ENCODE data around the gene SCUBE3.

SCUBE3 gene

GRCh38 chr6:35181933-35182612 lies 31.7 kb upstream of the SCUBE3 start:
- no peak for DNase-seq

- DNase-seq, result no peak
Measured at GRCh38 chr6:35183281-35183680, 30.5 kb upstream of the SCUBE3 start.

- no peak for DNase-seq
Measured at GRCh38 chr6:35183935-35184334, 29.8 kb upstream of the SCUBE3 start.

- DNase-seq, result no peak
Measured at GRCh38 chr6:35184580-35185301, 29.0 kb upstream of the SCUBE3 start.

GRCh38 chr6:35185302-35185681 lies 28.5 kb upstream of the SCUBE3 start:
- DNase-seq, result no peak

- DNase-seq, result no peak
Measured at GRCh38 chr6:35185971-35186370, 27.8 kb upstream of the SCUBE3 start.

GRCh38 chr6:35186571-35186970 lies 27.2 kb upstream of the SCUBE3 start:
- DNase-seq, result no peak

- no peak for DNase-seq
Measured at GRCh38 chr6:35188886-35189285, 24.9 kb upstream of the SCUBE3 start.

GRCh38 chr6:35190306-35190705 lies 23.4 kb upstream of the SCUBE3 start:
- DNase-seq, result no peak

- no peak for DNase-seq
Measured at GRCh38 chr6:35191889-35192288, 21.9 kb upstream of the SCUBE3 start.

GRCh38 chr6:35192301-35192860 lies 21.4 kb upstream of the SCUBE3 start:
- DNase-seq, result no peak

- no peak for DNase-seq
Measured at GRCh38 chr6:35194390-35194789, 19.4 kb upstream of the SCUBE3 start.

GRCh38 chr6:35195120-35195780 lies 18.5 kb upstream of the SCUBE3 start:
- no peak for DNase-seq

GRCh38 chr6:35197196-35197595 lies 16.6 kb upstream of the SCUBE3 start:
- no peak for DNase-seq

GRCh38 chr6:35199866-35200265 lies 13.9 kb upstream of the SCUBE3 start:
- no peak for DNase-seq

GRCh38 chr6:35202066-35202546 lies 11.7 kb upstream of the SCUBE3 start:
- no peak for DNase-seq

- DNase-seq, result no peak
Measured at GRCh38 chr6:35203152-35203670, 10.5 kb upstream of the SCUBE3 start.

- no peak for DNase-seq
Measured at GRCh38 chr6:35203680-35204079, 10.1 kb upstream of the SCUBE3 start.

GRCh38 chr6:35206346-35206745 lies 7.4 kb upstream of the SCUBE3 start:
- DNase-seq, result no peak

- no peak for DNase-seq
Measured at GRCh38 chr6:35208419-35208818, 5.3 kb upstream of the SCUBE3 start.

GRCh38 chr6:35209081-35209480 lies 4.7 kb upstream of the SCUBE3 start:
- DNase-seq, result no peak

GRCh38 chr6:35209622-35210247 lies 4.0 kb upstream of the SCUBE3 start:
- no peak for DNase-seq

- DNase-seq, result no peak
Measured at GRCh38 chr6:35213298-35213791, 411 bp upstream of the SCUBE3 start.

Measured in NCI-H2107 (cell line).